ENCODE results near the gene DGCR2. TPM values are rescaled to one million over a fixed set of nuclear protein-coding genes. Genes with fewer than 3 reads are reported as not detected.

DGCR2 gene
- total RNA-seq, 1 donor from 2014 or later = 35.2 TPM

DNA sequence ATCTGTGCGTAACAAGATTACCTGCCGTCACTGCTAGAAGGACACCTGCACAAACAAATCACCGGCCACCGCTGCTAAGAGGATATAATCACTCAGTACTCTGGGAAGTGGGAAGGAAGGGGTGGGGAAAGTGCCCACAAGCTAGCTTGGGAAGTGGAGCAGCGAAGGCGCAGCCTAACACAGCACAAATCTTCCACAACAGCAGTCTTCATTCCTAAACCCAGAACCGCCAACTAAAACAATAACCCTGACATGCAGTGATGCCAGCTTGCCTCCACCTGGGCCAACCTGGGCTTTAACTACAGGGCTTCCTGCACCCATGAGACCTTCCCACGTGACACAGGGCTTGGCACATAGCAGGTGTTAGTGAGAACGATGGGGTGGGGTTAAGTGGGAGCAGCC lies 5.1 kb downstream of the DGCR2 start:
- DNase-seq (ENCODE audit: low spot score) = no peak
- intact Hi-C loops (cut with DNase I) = no loop called here

DNA sequence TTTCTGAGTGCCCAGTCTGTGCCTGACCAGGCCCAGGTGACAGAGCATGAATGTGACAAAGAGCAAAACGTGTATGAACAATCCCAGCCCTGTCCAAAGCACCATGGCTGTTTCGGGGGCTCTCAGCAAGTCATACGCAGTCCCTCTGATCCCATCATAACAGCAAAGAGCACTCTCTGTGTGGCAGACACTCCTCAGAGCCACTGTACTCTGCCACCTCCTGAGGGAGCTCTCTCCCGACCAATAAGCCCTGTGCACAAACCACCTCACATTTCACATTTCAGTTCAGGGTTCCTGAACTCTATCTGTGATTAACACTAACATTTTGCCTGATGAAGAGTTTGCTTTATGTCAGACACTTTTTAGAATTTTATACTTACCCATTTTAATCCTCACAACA lies 6.6 kb downstream of the DGCR2 start:
- intact Hi-C loops (cut with DNase I) = no loop called here
- DNase-seq (ENCODE audit: low spot score) = peak; percentile 51

DNA sequence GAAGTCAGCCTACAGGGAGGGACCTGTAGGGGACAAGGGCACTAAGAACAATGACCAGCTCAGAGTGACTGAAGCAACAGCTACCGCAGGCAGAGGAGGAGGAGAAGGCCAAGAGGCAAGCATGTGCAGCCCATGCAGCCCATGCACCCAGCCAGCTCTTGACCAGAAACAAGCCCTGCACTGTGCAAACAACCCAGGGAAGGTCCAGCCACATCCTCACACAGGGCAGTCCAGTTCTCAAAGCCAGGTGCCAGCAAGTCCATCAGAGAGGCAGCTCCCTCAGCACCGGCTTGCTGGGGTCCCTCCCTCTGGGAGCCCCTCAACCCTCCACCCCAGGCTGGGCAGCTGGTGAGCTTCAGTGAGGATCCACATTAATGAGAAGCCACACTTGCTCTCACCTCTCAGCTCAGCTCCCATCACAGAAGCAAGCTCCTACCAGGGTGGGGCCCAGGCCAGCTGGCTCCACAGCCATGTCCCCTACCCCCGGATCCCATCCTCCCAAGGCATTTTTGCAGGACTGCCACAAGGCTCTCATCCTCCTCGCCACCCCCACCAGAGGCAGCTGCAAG lies 7.1 kb downstream of the DGCR2 start:
- intact Hi-C loops (cut with DNase I) = no loop called here

DNA sequence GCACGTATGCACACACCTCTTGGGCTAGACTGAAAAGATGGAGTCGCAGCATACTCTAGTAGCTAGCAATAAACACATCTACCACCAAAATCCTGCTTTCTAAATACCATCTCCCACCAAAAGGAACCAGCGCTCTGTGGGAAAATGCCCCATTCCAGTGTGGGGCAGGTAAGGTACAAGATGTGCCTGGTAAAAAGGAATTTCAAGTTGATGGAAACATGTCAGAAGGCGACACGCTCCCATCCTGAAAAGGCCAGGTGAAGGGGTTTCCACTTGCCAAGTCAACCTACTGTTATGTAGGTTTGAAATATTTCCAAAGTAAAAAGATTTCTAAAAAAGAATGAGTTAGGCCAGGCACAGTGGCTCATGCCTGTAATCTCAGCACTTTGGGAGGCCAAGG lies 8.8 kb downstream of the DGCR2 start:
- intact Hi-C loops (cut with DNase I) = no loop called here
- DNase-seq (ENCODE audit: low spot score) = no peak

More for the DNA sequence above, 7.1 kb downstream of the DGCR2 start:
- DNase-seq (ENCODE audit: low spot score) = peak; percentile 62

DNA sequence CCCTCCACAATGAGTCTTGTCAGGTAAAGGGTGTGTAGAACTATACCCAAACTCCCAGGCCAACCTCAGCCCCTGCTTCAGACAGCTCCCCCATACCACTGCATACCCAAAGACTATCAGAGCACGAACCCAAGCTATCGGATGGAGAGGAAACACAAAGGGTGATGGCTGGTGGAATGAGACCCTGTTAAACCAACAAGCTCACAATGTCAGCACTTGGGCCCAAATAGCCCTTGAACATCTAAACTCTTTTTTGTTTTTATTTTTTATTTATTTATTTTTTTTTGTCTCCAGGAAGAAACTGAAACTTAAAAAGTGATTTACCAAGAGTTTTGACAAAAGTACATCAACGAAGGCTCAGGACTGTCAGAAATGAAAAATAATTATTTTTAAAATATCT lies 10.6 kb downstream of the DGCR2 start:
- peak; percentile 6 for DNase-seq (ENCODE audit: low spot score)
- intact Hi-C loops (cut with DNase I) = no loop called here

DNA sequence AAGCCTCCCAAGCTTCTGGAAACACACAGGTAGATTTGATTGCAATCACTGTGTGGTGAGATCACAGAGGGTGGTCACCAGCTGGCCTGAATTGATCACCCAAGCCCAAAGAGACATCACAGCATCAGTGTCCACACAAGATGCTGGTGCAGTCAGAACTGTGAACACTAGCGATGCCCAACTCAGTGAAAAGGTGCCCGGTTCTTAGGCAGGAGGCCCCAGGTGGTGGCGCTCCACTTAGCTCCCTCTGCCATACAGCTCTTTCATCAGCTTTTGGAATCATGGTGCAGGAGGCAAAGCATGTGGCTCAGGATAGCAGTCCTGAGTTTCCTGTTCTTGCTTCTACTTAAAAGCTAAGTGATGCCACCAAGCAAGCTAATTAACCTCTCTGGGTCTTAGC lies 11.1 kb downstream of the DGCR2 start:
- peak; percentile 31 for DNase-seq (ENCODE audit: low spot score)
- intact Hi-C loops (cut with DNase I) = no loop called here

DNA sequence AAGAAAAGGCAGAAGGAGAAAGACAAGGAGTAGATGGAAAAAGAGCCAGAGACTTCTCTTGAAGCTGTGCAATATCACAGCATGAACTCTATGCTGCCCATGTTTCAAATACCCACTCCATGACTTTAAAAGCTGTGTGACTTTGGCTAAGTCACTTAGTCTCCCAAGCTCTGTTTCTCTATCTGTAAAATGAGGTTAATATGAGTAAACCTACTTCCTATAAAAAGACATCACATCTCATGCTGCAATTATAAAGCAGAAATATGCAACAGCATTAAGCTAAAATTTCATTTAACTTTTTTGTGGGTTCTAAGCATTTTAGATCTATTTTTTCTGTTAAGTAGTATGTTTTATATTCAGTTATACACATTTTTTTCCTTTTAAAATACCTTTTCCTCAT lies 11.6 kb downstream of the DGCR2 start:
- intact Hi-C loops (cut with DNase I) = no loop called here
- no peak for DNase-seq (ENCODE audit: low spot score)

DNA sequence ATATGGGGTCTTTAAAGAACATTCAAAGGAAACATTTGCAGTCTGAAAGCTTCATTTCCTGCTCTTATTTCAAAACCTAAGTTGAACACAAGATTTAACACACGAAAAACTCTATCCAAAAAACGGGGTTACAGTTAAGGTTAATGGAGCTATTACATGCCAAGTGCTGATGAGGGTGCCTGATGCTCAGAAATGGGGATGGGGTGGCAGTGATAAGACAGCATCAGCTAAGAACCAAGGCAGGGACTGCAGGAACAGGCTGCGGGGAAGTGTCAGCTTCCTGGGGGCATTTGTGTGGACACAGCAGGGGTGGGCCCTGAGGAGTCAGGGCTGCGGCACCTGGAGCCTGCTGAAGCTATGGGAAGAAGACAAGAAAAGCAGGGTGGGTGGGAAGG lies 12.2 kb downstream of the DGCR2 start:
- intact Hi-C loops (cut with DNase I) = no loop called here

DNA sequence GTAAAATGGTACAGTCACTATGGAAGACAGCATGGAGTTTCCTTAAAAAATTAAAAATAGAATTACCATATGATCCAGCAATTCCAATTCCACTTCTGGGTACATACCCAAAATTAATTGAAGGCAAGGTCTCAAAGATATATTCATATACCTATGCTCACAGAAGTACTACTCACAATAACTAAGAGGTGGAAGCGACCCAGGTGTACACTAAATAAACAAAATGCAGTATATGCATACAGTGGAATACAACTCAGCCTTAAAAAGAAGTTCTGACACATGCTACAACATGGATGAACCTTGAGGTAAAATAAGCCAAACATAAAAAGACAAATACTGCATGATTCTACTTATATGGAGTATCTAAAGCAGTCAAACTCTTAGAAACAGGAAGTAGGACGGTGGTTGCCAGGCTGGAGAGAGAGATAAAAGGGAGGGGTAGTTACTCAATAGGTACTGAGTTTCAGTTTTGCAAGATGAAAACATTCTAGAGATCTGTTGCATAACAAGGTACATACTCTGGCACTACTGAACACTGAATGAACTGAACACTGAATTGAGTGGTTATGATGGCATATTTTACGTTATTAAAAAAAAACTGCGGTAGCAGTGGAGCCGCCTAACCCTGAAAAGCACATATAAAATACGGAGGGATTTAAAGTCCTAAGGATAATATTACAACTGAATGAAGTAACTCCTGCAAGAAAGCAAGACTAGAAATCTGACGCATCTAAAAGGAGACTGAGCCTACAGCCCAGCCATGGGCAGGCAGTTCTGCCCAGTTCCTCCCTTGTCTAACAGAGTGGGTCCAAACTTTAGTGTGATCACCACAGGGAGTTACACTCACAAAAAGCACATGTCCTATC lies 12.8 kb downstream of the DGCR2 start:
- intact Hi-C loops (cut with DNase I) = no loop called here

More for the DNA sequence above, 12.2 kb downstream of the DGCR2 start:
- DNase-seq (ENCODE audit: low spot score) = peak; percentile 6

DNA sequence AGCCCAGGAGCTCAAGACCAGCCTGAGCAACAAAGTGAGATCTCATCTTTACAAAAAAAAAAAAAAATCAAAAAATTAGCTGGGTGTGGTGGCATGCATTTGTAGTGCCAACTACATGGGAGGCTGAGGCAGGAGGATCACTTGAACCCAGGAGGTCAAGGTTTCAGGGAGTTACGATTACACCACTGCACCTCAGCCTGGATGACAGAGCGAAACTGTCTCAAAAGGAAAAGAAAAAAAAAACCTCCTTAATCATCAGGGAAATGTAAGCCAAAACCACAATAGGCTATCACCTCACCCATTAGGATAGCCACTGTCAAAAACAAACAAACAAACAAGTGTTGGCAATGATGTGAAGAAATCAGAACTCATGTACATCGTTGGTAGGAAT lies 13.4 kb downstream of the DGCR2 start:
- peak; percentile 51 for DNase-seq (ENCODE audit: low spot score)
- intact Hi-C loops (cut with DNase I) = no loop called here

More for the DNA sequence above, 12.8 kb downstream of the DGCR2 start:
- DNase-seq (ENCODE audit: low spot score) = peak; percentile 76

DNA sequence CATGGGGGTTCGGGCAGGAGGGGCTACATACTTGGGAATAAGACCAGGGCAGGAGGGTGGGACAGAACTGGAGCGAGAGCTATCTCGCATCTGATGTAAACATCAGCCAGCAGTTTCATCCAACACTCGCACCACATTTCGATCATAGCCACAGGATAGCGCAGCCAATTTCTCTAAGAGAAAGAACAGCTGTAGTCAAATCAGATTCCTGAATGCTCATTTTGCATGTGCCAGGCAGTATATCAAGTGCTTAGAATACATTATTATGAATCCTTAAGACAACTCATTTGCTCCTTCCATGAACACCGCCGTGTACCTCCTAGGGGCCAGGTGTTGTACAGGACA lies 14.5 kb downstream of the DGCR2 start:
- no peak for DNase-seq (ENCODE audit: low spot score)
- intact Hi-C loops (cut with DNase I) = no loop called here

DNA sequence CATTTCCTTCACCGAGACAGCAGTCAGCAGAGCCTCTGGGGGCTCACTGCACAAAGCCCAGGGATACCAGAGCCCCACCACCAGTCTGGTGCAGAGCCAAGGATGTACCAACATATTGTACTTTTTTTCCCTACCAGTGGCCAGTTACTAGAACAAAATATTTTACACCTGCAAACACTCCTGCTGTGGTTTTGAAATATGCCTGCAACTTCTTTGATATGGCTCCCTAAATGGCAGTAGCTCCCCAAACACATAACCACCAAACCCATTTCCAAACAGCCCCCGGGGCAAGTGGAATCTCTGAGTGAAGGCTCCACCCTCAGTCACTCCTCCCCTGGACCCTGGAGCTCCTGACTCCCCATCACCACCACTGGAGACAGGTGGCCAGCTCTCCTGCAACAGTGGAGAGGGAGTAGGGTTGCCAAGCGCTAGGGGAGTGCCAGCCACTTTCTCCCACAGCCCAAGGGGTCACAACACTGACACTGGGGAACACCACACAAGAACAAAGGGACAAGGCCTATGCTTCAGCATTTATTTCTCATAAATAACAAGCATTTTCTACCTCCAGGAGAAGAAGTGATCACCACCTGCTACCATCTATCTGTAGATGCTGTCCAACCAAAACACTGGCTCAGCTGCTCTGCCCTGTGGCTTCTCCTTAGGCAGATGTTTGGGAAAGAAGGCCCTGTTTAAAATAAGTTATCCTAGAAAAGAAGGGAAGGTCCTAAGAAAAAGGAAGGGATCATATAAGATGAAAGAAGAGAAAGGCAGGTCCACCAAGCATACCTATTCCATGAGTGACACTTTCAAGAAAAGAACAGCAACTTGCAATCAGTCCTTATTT lies 15.1 kb downstream of the DGCR2 start:
- DNase-seq (ENCODE audit: low spot score) = no peak
- intact Hi-C loops (cut with DNase I) = no loop called here

DNA sequence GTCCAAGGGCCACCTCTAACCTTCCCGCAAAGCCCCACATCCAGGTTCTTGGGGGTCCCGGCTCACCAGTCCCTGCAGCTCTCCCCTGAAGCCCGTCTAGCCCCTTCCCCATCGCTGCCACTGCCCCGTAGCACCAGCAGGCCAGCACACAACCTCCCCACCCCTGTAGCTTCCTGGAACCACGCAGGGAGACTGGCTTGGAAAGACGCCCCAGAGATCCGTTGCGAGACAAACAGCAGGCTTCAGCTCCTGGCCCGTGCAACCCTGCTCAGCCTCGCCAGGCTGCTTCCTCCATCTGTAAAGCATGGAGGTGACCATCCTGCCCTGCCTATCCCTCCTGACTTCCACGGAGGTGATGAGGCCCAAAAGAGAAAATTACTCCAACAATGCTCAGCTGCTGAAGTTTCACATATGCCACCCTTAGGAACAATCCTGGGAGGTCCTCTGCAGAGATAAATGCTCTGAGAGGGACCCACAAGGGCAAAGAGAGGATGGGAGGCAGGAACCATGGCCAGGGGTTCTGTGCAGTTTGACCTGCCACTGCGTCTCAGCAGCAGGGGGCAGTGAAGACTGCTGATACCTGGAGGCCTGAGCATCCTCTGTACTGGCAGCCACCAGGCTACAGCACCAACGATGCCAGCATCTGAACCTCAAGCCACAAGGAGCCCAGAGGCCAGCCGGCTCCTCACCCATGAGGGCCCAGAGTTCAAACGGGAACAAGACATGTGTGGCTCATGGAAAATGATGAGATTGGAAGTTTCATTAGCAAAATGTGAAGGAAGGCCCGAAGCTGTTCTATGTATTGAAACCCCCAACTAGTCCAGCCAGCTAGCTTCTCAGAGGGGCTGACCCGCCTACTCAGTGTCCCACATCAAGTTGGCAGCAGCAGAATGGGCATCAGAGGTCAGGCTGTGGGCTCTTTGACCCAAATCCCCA lies 16.1 kb downstream of the DGCR2 start:
- DNase-seq (ENCODE audit: low spot score) = no peak
- intact Hi-C loops (cut with DNase I) = no loop called here

DNA sequence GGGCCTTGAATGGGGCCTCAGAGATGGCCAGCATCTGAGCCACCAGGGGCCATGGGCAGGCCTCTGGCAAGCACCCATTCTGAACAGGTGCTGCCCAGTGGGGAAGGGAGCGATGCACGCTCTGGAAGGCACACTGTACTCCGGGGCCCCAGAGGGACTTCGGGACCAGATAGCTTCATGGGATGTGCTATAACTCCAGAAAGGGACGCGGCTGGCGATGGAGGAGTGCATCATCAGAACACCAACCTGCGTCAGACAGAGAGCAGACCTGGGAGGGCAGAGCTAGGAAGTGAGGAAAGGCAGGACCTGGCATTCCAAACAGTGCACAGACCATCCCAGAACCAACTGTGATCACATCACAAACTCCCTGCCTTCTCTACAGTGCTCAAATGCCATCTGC lies 16.8 kb downstream of the DGCR2 start:
- intact Hi-C loops (cut with DNase I) = no loop called here
- no peak for DNase-seq (ENCODE audit: low spot score)

DNA sequence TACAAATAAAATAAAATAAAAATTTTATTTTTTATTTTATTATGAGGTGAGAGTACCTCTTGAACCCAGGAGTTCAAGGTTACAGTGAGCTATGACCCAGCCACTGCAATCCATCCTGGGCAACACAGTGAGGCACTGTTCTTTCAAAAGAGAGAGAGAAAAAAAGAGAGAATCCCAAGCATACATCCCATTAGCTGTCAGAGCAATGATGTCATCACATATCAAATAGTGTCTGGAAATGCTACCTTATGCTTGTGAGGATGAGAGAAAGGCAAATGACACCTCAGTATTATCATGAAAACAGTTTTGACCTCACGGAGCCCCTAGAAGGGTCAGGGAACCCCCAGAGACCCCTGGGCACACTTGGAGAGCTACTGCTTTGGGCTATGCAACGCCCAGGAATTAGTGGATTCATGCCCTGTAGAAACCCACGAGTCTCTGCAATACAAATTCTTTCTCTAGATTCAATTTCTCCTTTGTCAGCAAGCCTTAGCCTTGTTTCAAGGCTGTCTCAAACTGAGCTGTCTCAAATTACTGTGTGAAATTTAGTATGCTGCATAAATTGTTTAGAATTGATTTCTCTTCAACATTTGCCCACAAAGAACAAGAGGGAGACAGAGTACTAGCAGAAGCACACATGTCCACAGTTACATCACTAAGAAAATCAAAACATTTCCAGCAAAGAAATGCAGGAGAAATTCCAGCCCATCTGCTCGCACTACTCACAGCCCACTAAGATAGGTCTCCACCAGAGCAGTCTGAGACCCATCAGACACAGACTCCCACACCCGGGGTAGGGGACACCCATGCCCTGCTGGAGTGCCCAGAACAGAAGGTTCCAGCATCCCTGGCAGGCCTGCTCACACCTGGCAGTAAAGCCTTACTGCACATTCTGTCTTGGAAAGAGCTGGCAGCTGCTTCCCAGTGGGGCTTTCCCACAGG lies 18.1 kb downstream of the DGCR2 start:
- DNase-seq (ENCODE audit: low spot score) = no peak

DNA sequence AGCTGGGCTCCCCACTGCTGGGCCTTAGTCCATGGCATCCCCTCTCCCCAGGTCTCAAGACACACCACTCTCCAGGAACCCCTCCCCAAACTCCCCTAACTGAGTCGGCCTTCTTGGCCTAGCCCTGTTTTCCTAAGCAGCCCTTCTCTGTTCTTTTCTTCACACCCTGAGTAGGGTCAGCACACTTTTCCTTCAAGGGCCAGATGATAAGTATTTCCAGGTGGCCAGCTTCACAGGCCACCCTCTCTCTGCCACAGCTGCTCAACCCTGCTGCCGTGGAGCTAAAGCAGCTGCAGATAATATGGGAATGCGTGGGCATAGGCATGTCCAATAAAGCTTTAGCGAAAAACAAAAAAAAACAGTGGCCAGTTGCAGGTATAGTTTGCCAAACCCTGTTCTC lies 24.1 kb downstream of the DGCR2 start:
- DNase-seq (ENCODE audit: low spot score) = no peak
- intact Hi-C loops (cut with DNase I) = no loop called here

More for the DNA sequence above, 18.1 kb downstream of the DGCR2 start:
- intact Hi-C loops (cut with DNase I) = no loop called here

DNA sequence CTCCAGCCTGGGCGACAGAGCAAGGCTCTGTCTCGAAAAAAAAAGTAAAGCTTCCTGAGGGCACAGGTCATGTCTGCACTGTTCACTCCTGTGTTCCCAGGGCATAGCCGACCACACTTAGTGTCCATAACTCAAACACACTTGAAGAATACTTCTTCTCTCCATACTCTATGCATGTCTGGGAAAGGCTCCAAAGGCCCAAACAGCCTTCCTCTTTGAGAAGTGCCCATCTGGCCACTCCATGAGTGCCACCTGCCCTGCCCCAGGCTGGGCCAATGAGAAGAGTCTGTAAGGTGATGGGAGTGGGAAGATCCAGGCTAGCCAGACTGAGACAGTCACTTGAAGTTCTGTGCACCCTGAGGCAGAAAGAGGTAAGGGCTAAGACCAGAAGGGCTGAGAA lies 24.7 kb downstream of the DGCR2 start:
- intact Hi-C loops (cut with DNase I) = no loop called here
- DNase-seq (ENCODE audit: low spot score) = no peak

DNA sequence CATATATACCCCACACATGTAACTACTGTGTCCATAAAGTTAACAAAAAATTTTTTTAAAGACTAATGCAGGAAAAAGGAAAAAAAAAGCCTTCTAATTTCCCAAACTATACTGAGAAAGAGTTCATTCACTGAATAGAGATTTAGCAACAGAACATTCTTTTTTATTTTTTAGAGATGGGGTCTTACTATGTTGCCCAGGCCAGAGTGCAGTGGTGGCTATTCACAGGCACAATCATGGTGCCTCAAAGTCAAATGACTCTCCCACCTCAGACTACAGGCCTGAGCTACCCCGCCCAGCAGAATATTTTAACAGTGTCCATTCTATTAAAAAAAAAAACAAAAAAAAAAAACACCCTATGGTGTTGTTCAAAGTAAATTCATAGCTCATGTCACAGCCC lies 25.7 kb downstream of the DGCR2 start:
- intact Hi-C loops (cut with DNase I) = no loop called here
- DNase-seq (ENCODE audit: low spot score) = no peak
